Type B pancreatic cell (in vitro differentiated cells): ENCODE data around the gene GSTT2B. TPM values are rescaled to one million over a fixed set of nuclear protein-coding genes. Genes with fewer than 3 reads are reported as not detected.
"Not testable (repeated sequence)": the region's sequence is repeated elsewhere in the genome, so short reads cannot be mapped to it uniquely, and the experiment has no call there.

Experiments used
- DNase-seq: peaks from one replicate; pipeline ENCODE4 v3.0.0; 2021; ENCODE audit warnings: mixed read lengths; ENCODE audit not compliant: unreplicated experiment; ENCODE audit errors: extremely low spot score
- H3K27ac Mint-ChIP-seq: 2 replicates; pipeline ENCODE4 v1.8.0; 2021; ENCODE audit warnings: mild to moderate bottlenecking, mixed read lengths
- H3K27me3 Mint-ChIP-seq: 2 replicates; pipeline ENCODE4 v1.8.0; 2021; ENCODE audit warnings: mixed read lengths
- H3K36me3 Mint-ChIP-seq: 2 replicates; pipeline ENCODE4 v1.8.0; 2021; ENCODE audit warnings: mixed read lengths
- H3K4me1 Mint-ChIP-seq: one replicate; pipeline ENCODE4 v1.8.0; 2021; ENCODE audit warnings: mixed read lengths; ENCODE audit not compliant: unreplicated experiment
- H3K4me3 Mint-ChIP-seq: 2 replicates; pipeline ENCODE4 v1.8.0; 2021; ENCODE audit warnings: mild to moderate bottlenecking, mixed read lengths
- H3K9me3 Mint-ChIP-seq: 2 replicates; pipeline ENCODE4 v1.8.0; 2021; ENCODE audit warnings: mixed read lengths
- CTCF ChIP-seq: fragments of 200-600 bp; sonication (generic); conservative IDR thresholded peaks from 2 replicates; pipeline ENCODE4 v1.5.0; 2021; ENCODE audit warnings: antibody characterized with exemption, mild to moderate bottlenecking
- total RNA-seq: library from RNA; stranded (reverse); gene quantifications from 2 replicates; pipeline ENCODE4 v1.2.1, GENCODE V29; 2021; ENCODE audit warnings: low replicate concordance

GSTT2B gene
- total RNA-seq, 1 donor from 2014 or later, result not detected

- Mint-ChIP-seq H3K4me3 (no peak overlapping the region), H3K4me1 (peaks cover 3% of the 10 kb centered on the region)
- no peak for TF ChIP-seq CTCF
These were observed 38.1 kb downstream of the GSTT2B start for GRCh38 chr22:23922921-23923320.

GRCh38 chr22:23921586-23922201 is 39.3 kb downstream of the GSTT2B start:
- DNase-seq, result peak; percentile 29

More at GRCh38 chr22:23922921-23923320, 38.1 kb downstream of the GSTT2B start:
- no peaks in the 10 kb centered on the region for H3K9me3 Mint-ChIP-seq
- no peak overlapping the region for H3K27ac Mint-ChIP-seq
- DNase-seq, result no peak
- no peaks in the 10 kb centered on the region for H3K27me3 Mint-ChIP-seq
- H3K36me3 Mint-ChIP-seq, result peaks cover 46% of the 10 kb centered on the region

GRCh38 chr22:23920267-23920611 is 40.8 kb downstream of the GSTT2B start:
- not testable (repeated sequence) for H3K9me3 Mint-ChIP-seq, H3K4me1 Mint-ChIP-seq, H3K4me3 Mint-ChIP-seq, H3K27me3 Mint-ChIP-seq
- peaks cover 31% of the 10 kb centered on the region for H3K36me3 Mint-ChIP-seq
- peak; percentile 13 for DNase-seq
- peak overlapping the region; percentile 97 for H3K27ac Mint-ChIP-seq

More at GRCh38 chr22:23921586-23922201, 39.3 kb downstream of the GSTT2B start:
- H3K9me3 Mint-ChIP-seq, H3K4me1 Mint-ChIP-seq, H3K27me3 Mint-ChIP-seq, H3K4me3 Mint-ChIP-seq: not testable (repeated sequence)
- H3K27ac Mint-ChIP-seq, result peak overlapping the region; percentile 75
- H3K36me3 Mint-ChIP-seq, result peaks cover 37% of the 10 kb centered on the region

- no peak for TF ChIP-seq CTCF
- peaks cover 15% of the 10 kb centered on the region for H3K36me3 Mint-ChIP-seq
- DNase-seq, result peak; percentile 20
- peak overlapping the region; percentile 1 for H3K27ac Mint-ChIP-seq
- H3K27me3 Mint-ChIP-seq, result no peaks in the 10 kb centered on the region
- H3K9me3 Mint-ChIP-seq, result peaks cover 5% of the 10 kb centered on the region
- H3K4me1 Mint-ChIP-seq, result peaks cover 20% of the 10 kb centered on the region
- no peak overlapping the region for H3K4me3 Mint-ChIP-seq
These were observed 45.7 kb downstream of the GSTT2B start for GRCh38 chr22:23915290-23915689.

GRCh38 chr22:23913661-23914353 is 47.2 kb downstream of the GSTT2B start:
- peak; percentile 100 for DNase-seq
- Mint-ChIP-seq H3K36me3 (peaks cover 11% of the 10 kb centered on the region), H3K9me3 (peaks cover 5% of the 10 kb centered on the region), H3K4me1 (peaks cover 17% of the 10 kb centered on the region), H3K4me3 (peak overlapping the region; percentile 97), H3K27me3 (no peaks in the 10 kb centered on the region), H3K27ac (peak overlapping the region; percentile 98)
- no peak for TF ChIP-seq CTCF

GRCh38 chr22:23913306-23913660 is 47.7 kb downstream of the GSTT2B start:
- Mint-ChIP-seq H3K36me3 (peaks cover 8% of the 10 kb centered on the region), H3K27me3 (no peaks in the 10 kb centered on the region), H3K9me3 (peaks cover 5% of the 10 kb centered on the region), H3K27ac (peak overlapping the region; percentile 98), H3K4me1 (peaks cover 17% of the 10 kb centered on the region), H3K4me3 (peak overlapping the region; percentile 97)
- TF ChIP-seq CTCF, result no peak
- DNase-seq, result no peak
